ENCODE data around the gene CCDC170. TPM values are rescaled to one million over a fixed set of nuclear protein-coding genes. Genes with fewer than 3 reads are reported as not detected.

Gene CCDC170
- total RNA-seq, 1 experiment from 2014 or later: not detected

DNA sequence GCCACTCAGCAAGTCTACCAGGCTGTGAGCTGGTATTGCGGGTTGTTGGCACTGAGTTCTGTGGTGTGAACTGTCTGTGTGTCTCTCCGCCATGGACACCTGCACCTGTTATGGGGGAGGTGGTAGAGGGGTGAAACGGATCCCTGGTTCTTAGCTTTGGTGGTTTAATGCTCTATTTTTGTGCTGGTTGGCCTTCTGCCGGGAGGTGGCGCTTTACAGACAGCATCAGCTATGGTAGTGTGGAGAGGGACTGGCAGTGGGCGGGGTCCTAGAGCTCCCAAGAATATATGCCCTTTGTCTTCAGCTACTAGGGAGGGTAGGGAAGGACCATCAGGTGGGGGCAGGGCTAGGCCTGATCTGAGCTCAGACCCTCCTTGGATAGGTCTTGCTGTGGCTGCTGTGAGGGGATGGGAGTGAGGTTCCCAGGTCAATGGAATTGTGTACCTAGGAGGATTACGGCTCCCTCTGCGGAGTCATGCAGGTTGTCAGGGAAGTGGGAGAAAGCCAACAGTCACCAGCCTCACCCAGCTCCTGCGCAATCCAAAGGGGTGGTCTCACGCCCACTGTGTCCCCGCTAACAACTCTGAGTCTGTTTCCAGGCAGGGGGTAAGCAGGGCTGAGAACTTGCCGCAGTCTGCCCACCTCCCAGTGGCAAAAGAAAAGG lies 154.3 kb downstream of the CCDC170 start:
- Histone ChIP-seq H3K4me3 (no peak overlapping the region), H3K9me3 (no peaks in the 10 kb centered on the region), H3K36me3 (no peaks in the 10 kb centered on the region), H3K27me3 (peaks cover 2% of the 10 kb centered on the region; the same call in 1 of the 2 replicates)
- no peak for DNase-seq

DNA sequence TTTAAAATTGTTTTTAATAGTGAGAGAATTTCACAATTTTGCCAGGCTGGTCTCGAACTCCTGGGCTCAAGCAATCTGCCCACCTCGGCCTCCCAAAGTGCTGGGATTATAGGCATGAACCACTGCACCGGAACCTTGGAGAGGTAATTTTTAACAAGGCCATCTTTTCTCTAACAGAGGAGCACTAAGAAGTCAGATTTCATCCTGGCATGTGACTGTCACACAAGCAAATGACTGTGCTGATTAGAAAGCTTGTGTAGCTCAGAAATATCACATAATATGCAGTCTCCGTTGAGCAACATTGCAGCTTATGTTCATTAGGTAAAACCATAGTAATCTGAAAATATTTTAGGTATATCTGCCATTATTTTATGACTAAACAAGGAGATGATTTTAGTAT lies 156.0 kb downstream of the CCDC170 start:
- H3K36me3 ChIP-seq: no peaks in the 10 kb centered on the region

GRCh38 chr6:151651639-151652038 lies 157.8 kb downstream of the CCDC170 start:
- no peaks in the 10 kb centered on the region for H3K36me3 ChIP-seq

More for the DNA sequence above, 156.0 kb downstream of the CCDC170 start:
- peaks cover 2% of the 10 kb centered on the region; the same call in 1 of the 2 replicates for H3K9me3 ChIP-seq
- peaks cover 2% of the 10 kb centered on the region; the same call in 1 of the 2 replicates for H3K27me3 ChIP-seq
- DNase-seq: no peak
- H3K4me3 ChIP-seq: no peak overlapping the region

GRCh38 chr6:151652325-151652724 lies 158.5 kb downstream of the CCDC170 start:
- Histone ChIP-seq H3K36me3 (no peaks in the 10 kb centered on the region), H3K4me3 (no peak overlapping the region), H3K27me3 (no peaks in the 10 kb centered on the region), H3K9me3 (peaks cover 3% of the 10 kb centered on the region)
- no peak for DNase-seq

More at GRCh38 chr6:151651639-151652038, 157.8 kb downstream of the CCDC170 start:
- peaks cover 2% of the 10 kb centered on the region; the same call in 1 of the 2 replicates for H3K27me3 ChIP-seq
- H3K4me3 ChIP-seq: no peak overlapping the region
- H3K9me3 ChIP-seq: peaks cover 3% of the 10 kb centered on the region
- no peak for DNase-seq

DNA sequence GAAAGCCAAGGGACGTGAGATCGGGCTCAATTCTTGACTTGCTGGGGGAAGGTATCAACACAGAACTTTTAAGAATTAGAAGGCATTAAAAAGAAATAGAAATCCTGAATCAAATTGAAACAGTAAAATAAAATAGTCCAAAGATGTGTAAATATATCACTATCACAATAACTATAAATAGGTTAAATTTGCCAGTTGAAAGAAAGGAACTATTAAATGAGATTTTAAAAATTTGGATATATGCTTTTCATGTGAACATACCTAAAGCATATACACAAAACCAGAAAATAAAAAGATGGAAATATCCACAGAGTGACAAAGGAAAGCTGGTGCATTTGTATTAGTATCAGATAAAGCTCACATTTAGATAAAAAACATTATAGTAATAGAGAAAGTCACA lies 161.3 kb downstream of the CCDC170 start:
- no peak for DNase-seq
- Histone ChIP-seq H3K9me3 (peaks cover 3% of the 10 kb centered on the region), H3K27me3 (no peaks in the 10 kb centered on the region), H3K4me3 (no peak overlapping the region), H3K36me3 (no peaks in the 10 kb centered on the region)

DNA sequence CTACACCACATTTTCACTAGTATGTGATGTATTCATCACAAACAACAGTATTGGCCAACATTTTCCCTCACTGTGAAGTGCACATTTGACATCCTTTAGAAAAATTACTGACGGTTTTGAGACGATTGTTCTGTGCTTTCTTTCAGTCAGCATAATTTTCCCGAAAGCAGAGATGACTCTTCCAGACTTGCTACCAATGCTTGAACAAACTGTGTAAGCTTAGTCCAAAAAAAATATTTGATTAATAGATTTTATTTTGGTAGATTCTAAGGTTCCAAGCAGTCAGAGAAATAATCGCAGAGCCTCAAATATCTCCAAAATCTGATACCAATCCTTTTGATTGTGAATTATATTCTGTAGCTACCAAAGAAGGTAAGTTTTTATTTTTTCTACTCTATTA lies 162.6 kb downstream of the CCDC170 start:
- H3K27me3 ChIP-seq: no peaks in the 10 kb centered on the region
- DNase-seq: no peak
- H3K9me3 ChIP-seq: peaks cover 3% of the 10 kb centered on the region
- no peak overlapping the region for H3K4me3 ChIP-seq
- no peaks in the 10 kb centered on the region for H3K36me3 ChIP-seq

DNA sequence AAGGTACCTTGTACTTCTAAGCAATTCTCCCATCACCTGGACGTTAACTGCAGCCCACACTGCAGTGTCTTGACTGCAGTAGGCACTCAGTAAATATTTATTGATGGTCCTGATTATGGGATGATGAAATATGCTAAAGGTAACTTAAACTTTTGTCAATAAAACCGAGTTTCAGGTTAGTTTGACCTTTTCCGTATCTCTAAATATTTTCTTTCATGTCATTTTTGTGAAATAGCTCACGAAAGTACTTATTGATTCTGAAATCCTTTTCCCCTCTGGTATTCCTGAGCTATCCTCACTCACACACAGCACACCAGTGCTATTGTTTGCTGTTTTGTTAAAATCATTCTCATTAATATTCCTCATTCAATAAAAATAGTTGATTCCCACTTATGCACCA lies 164.3 kb downstream of the CCDC170 start:
- Histone ChIP-seq H3K9me3 (peaks cover 3% of the 10 kb centered on the region), H3K4me3 (no peak overlapping the region), H3K36me3 (no peaks in the 10 kb centered on the region), H3K27me3 (no peaks in the 10 kb centered on the region)
- no peak for DNase-seq

- peaks cover 3% of the 10 kb centered on the region for H3K9me3 ChIP-seq
- H3K36me3 ChIP-seq: no peaks in the 10 kb centered on the region
- H3K4me3 ChIP-seq: no peak overlapping the region
Observed at GRCh38 chr6:151659212-151659611, 165.4 kb downstream of the CCDC170 start.

GRCh38 chr6:151661509-151661908 lies 167.7 kb downstream of the CCDC170 start:
- H3K4me3 ChIP-seq: no peak overlapping the region
- H3K9me3 ChIP-seq: no peaks in the 10 kb centered on the region
- H3K36me3 ChIP-seq: no peaks in the 10 kb centered on the region
- no peaks in the 10 kb centered on the region for H3K27me3 ChIP-seq
- DNase-seq: no peak

More at GRCh38 chr6:151659212-151659611, 165.4 kb downstream of the CCDC170 start:
- H3K27me3 ChIP-seq: no peaks in the 10 kb centered on the region
- no peak for DNase-seq

GRCh38 chr6:151661928-151662327 lies 168.1 kb downstream of the CCDC170 start:
- Histone ChIP-seq H3K36me3 (no peaks in the 10 kb centered on the region), H3K4me3 (no peak overlapping the region), H3K9me3 (no peaks in the 10 kb centered on the region), H3K27me3 (no peaks in the 10 kb centered on the region)
- no peak for DNase-seq

DNA sequence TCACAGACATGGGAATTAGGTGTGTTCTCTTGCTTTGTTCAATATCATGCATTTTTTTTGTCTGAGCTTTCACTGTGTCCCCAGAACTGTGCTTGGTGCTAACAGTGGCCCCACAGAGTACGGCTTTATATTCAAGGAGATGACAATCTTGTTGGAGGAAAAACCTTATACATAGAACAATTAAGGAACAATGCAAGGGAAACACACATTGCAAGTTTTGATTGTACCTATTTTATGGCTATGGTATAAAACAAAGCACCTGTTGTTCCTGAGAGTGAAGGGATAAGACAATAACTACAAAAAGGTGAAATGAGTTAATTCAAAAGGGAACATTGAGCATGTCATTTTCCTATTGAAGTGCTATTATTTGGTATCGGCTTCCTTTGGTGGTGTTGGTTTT lies 169.7 kb downstream of the CCDC170 start:
- H3K9me3 ChIP-seq: no peaks in the 10 kb centered on the region
- H3K36me3 ChIP-seq: no peaks in the 10 kb centered on the region
- H3K27me3 ChIP-seq: no peaks in the 10 kb centered on the region
- H3K4me3 ChIP-seq: no peak overlapping the region
- no peak for DNase-seq

- no peak for DNase-seq
- H3K36me3 ChIP-seq: no peaks in the 10 kb centered on the region
- H3K27me3 ChIP-seq: no peaks in the 10 kb centered on the region
- no peak overlapping the region for H3K4me3 ChIP-seq
- no peaks in the 10 kb centered on the region for H3K9me3 ChIP-seq
Observed at GRCh38 chr6:151664390-151664789, 170.6 kb downstream of the CCDC170 start.

DNA sequence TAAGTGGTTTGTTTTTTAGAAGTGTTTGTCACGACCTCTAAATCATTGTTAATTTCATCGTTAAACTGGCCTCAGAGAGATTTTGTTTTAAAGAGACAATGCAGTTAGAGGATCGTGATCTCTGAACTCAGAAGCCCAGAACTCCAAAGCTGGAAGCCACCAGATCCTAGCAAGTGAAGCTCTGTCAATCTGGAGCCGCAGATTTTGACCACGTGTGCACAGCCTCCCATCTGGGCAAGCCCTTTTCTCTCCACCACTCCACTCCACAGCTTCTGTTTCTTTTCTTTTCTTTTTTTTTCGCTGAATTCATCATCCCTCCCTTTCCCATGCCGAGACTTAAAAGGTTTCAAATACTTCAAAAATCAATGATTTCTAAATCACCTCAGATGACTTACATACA lies 171.5 kb downstream of the CCDC170 start:
- Histone ChIP-seq H3K4me3 (no peak overlapping the region), H3K9me3 (no peaks in the 10 kb centered on the region), H3K27me3 (no peaks in the 10 kb centered on the region), H3K36me3 (no peaks in the 10 kb centered on the region)
- DNase-seq: no peak

DNA sequence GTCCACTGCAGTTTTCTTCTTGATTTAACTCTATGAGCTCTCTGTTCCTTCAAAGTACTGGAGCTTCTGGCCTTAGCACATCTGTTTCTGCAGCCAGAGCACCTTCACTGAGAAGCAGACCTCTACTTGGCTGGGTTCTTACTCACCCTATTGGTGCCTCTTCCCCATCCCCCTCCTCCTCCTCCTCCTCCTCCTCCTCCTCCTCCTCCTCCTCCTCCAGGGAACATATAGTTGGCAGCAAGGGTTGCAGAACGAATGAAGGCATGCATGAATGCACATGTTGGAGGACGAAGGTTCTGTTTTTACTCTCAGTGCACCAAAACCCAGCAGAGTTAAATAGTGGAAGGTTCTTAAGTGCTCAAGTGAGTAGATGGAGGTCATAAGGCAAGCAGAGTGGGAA lies 172.7 kb downstream of the CCDC170 start:
- no peaks in the 10 kb centered on the region for H3K27me3 ChIP-seq
- no peaks in the 10 kb centered on the region for H3K36me3 ChIP-seq
- H3K4me3 ChIP-seq: no peak overlapping the region
- H3K9me3 ChIP-seq: no peaks in the 10 kb centered on the region
- no peak for DNase-seq

- Histone ChIP-seq H3K27me3 (no peaks in the 10 kb centered on the region), H3K9me3 (no peaks in the 10 kb centered on the region), H3K4me3 (no peak overlapping the region), H3K36me3 (no peaks in the 10 kb centered on the region)
- DNase-seq: no peak
Observed at GRCh38 chr6:151669208-151669560, 175.4 kb downstream of the CCDC170 start.

- H3K27me3 ChIP-seq: no peaks in the 10 kb centered on the region
Observed at GRCh38 chr6:151670116-151670515, 176.3 kb downstream of the CCDC170 start.

More at GRCh38 chr6:151670116-151670515, 176.3 kb downstream of the CCDC170 start:
- Histone ChIP-seq H3K4me3 (no peak overlapping the region), H3K36me3 (no peaks in the 10 kb centered on the region), H3K9me3 (no peaks in the 10 kb centered on the region)
- DNase-seq: no peak
